HG02759 (cell line): Measurements from ENCODE around the gene UNC5B.

Experiments
- ATAC-seq: cut with Tn5 transposase; IDR thresholded peaks from one replicate; pipeline ENCODE4 v1.9.1; 2021; ENCODE audit warnings: mild to moderate bottlenecking, moderate library complexity; ENCODE audit not compliant: unreplicated experiment

Gene UNC5B

DNA sequence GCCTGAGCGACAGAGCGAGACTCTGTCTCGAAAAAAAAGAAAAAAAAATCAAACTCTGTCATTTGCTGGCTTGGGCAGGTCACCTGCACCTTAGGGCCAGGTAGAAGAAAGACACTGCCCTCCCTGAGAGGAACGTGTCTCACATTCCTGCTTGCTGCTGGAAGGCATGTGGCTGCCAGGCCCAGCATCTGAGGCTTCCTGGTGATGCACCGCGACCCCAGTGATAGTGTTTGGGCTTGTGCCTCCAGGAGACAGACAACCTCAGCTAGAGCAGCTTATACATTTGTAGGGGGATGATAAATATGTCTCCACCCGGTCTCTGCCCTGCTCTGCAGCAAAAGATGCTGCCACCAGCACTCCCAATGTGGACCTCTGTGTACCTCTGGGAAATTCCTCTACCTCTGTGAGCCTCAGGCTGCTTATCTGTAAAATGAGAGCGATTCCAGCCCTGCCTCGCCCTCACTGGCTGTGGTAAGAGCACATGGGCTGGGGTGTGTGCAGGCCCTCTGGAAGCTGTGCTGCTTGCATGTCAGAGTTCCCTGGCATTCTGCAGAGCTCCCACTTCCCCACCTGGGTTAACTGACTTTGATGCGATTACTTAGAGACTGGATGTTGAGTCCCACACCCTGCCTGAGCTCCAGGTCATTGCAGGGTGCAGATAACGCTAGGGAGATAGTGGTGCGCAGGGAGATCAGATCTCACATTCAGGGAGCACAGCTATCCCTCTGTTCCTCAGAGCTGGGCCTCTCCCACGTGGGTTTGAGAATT lies 126.5 kb downstream of the UNC5B start:
- ATAC-seq = no peak

DNA sequence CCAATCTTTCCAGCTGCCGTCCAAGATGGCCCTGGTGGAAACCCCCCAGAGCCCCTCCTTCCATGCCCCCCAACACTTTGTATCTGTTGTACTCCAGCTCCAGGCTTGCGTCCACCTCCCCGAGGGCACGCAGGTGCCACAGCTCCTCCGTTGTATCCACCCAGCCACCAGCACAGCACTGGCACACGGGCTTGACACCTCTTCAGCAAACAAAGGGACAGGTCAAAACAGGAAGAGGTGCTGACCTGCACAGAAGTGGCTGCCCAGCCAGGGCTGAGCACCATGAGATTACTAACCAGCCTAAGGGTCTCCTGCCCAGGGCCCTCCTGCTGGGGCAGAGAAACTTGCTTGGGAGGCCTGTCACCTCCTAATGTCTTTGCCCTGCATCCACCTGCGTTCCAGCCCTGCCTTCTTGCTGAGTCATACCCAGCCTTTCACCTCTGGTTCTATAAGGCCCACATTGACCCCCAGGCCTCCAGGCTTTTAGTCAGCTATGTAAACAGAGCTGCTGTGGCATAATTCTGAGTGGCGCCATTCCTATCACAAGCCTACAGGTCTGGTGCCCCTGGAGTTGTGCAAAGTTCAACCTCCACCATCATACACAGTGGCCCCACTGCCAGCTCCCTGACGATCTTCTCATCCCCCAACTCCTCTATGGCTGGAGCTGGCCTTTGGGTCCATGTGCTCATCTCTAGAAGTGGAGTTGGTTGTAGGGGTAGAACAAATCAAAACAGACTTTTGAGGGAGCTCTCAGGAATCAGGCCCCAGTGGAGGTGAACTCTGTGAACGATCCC lies 127.6 kb downstream of the UNC5B start:
- ATAC-seq = no peak

- ATAC-seq = no peak
Measured at GRCh38 chr10:71342573-71343391, 130.4 kb downstream of the UNC5B start.

GRCh38 chr10:71343392-71343773 lies 131.0 kb downstream of the UNC5B start:
- no peak for ATAC-seq

DNA sequence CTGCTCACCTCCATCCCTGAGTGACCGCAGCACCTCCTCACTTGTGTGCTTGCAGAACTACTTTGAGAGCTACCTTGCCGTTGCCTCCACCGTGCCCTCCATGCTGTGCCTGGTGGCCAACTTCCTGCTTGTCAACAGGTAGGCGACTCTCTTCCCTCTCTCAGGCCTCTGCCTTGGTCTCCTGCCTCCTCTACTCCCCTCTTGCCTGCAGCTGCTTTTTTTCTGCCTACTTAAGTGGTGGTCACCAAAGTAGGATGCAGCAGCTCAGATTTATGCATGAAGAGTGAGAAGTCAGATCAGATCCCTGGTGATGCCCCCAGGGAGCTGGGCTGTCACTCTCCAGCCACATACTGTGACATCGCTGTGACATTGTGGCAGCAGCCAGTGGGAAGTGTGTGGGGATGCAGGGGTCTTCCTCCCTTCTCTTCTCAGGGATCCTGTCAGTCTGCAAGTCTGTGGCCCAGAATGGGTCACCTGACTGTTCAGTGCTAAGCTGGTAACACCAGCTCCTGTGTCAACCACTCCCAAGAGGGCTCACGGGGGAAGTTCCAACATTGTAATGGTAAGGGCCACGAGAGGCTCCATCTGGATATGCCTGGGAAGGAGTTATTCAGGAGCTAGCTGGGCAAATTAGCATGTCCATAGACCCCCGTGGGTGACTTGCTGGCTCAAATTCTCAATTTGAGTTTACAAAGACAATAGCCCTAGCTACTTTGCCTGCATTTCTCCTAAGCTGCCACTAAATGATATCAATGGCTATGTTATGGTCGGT lies 132.0 kb downstream of the UNC5B start:
- no peak for ATAC-seq

GRCh38 chr10:71344993-71345480 lies 132.7 kb downstream of the UNC5B start:
- ATAC-seq = no peak

DNA sequence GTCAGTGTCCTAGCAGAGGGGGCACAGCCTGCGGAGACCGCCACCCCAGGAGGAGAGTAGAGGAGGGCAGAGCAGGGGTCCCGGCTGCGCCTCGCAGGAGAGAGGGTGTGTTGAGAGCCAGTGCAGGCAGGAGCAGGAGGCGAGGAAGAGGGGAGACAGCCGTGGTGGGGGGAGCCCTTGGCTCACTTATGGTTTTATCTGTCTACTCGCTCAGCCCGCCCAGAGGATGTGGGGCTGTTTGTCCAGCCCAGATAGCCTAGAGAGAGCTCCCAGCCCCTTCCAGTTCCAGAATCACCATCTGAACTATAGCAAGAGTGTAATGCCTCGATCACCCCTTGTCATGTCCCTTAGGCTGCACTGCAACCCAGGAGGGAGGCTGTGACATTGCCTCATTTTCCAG lies 133.3 kb downstream of the UNC5B start:
- no peak for ATAC-seq

DNA sequence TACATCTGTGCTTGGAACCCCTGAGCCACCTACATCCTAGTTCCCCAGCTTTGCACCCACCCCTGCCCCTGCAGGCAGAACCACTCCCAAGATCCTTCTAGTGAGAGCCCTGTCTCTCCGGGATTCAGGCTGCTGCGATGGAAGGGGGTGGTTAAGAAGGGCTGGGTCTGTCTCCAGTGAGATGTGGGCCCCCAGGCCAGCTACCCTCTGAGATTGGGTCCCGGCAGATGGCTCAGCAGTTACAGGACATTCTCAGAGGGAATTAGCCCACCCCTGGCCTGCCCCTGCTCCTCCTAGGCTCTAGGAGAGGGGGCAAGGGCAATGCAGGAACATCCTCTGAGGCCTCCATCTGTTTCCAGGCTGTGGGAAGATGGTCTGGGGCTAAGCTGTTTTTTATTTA lies 134.4 kb downstream of the UNC5B start:
- no peak for ATAC-seq

GRCh38 chr10:71347587-71348395 lies 135.4 kb downstream of the UNC5B start:
- no peak for ATAC-seq

DNA sequence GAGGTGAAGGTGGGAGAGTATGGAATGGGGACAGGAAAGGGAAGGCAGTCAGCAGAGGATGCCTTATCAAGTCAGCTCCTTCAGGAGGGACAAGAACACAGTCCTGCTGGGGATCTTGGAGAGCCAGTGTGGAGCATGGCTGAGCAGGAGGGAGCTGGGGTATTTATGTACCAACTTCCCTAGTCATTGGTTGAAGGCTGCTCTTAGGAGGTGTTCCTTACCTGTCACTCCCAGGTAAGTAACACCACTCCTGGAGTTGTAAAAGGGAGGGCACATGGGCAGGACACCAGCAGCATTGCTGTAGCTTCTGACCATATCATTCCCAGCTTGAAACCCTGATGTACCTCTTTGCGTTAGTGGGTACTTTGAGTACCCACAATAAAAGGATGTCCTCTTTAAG lies 136.5 kb downstream of the UNC5B start:
- no peak for ATAC-seq

- no peak for ATAC-seq
Measured at GRCh38 chr10:71349406-71349805, 137.0 kb downstream of the UNC5B start.

DNA sequence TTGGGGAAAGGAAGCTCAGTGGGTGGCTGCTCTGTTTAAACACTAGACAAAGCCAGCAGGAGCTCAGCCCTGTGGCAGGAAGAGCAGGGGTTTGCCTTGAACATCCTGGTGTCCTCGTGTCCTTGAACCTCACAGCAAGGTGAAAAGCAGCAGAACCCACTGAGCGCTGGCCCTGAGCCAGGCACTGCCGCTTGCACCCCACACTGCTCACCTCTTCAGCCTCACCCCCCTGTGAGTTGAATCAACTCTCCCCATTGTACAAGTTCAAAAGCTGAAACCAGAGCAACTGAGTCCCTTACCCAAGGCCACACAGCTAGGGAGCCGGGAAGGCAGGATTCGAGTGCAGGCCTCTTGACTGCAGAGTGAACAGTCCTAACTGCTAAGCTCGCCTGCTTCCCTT lies 138.7 kb downstream of the UNC5B start:
- ATAC-seq = no peak

DNA sequence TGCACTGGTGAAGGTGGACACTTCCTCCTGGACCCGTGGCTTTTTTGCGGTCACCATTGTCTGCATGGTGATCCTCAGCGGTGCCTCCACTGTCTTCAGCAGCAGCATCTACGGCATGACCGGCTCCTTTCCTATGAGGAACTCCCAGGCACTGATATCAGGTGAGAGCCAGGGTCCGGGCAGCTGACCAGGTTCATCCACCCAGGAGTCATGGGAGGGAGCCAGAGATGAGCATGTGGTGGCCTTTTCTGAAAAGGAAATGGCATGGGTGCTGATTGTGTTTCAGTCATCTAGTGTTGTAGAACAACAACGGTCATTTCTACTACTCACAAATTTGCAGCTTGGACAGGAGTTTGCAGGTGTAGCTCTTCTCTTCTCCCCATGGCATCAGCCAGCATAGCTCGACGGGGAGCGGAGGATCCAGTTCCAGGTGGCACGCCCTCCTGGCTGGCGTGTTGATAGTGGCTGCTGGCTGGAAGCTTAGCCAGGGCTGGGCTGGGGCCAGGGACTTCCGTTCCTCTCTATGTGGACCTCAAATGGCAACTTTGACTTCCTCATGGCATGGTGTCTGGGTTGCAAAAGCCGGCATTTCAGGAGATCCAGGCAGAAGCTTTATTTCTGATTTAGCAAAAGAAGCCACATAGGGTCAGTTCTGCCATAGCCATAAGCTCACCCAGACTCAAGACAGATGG lies 139.4 kb downstream of the UNC5B start:
- ATAC-seq = no peak
